DOHH2 (cell line): ENCODE data around the gene DNAH10.

ENCODE experiments used
- H3F3A ChIP-seq: fragments of 200-600 bp; sonication (generic), shearing (Covaris generic); 2 replicates; pipeline ENCODE4 v1.6.0; 2016; ENCODE audit warnings: antibody characterized with exemption, mild to moderate bottlenecking; ENCODE audit not compliant: control insufficient read depth, insufficient read depth
- H3K27ac ChIP-seq: fragments of 200-600 bp; sonication (generic); 2 replicates; pipeline ENCODE4 v1.5.1; 2014; ENCODE audit warnings: low read depth, mild to moderate bottlenecking, low read length, moderate library complexity
- H3K27me3 ChIP-seq: fragments of 200-600 bp; sonication (generic); 2 replicates; pipeline ENCODE4 v1.6.1; 2014; ENCODE audit warnings: mild to moderate bottlenecking, low read length, mixed read lengths; ENCODE audit not compliant: control insufficient read depth
- H3K36me3 ChIP-seq: fragments of 200-600 bp; sonication (generic); 2 replicates; pipeline ENCODE4 v1.6.1; 2014; ENCODE audit warnings: mild to moderate bottlenecking, low read length, moderate library complexity, mixed read lengths; ENCODE audit not compliant: control insufficient read depth
- H3K4me1 ChIP-seq: fragments of 200-600 bp; sonication (generic); 2 replicates; pipeline ENCODE4 v1.6.1; 2014; ENCODE audit warnings: mild to moderate bottlenecking, low read length, mixed read lengths; ENCODE audit not compliant: control insufficient read depth
- H3K4me2 ChIP-seq: fragments of 200-600 bp; sonication (generic); 2 replicates; pipeline ENCODE4 v1.6.0; 2014; ENCODE audit warnings: mild to moderate bottlenecking, low read length, moderate library complexity
- H3K4me3 ChIP-seq: fragments of 200-600 bp; sonication (generic); 2 replicates; pipeline ENCODE4 v1.5.1; 2014; ENCODE audit warnings: mild to moderate bottlenecking, low read length, mixed read lengths
- H3K79me2 ChIP-seq: fragments of 200-600 bp; sonication (generic); 2 replicates; pipeline ENCODE4 v1.6.1; 2014; ENCODE audit warnings: mild to moderate bottlenecking, low read length, mixed read lengths; ENCODE audit not compliant: control insufficient read depth
- H3K9me2 ChIP-seq: fragments of 200-600 bp; sonication (generic); replicated peaks from 2 replicates; pipeline ENCODE4 v1.6.1; 2014; ENCODE audit warnings: mild to moderate bottlenecking, low read length, mixed read lengths; ENCODE audit not compliant: control insufficient read depth
- H3K9me3 ChIP-seq: fragments of 200-600 bp; sonication (generic); 2 replicates; pipeline ENCODE4 v1.6.1; 2014; ENCODE audit warnings: antibody characterized with exemption, low read length, mixed read lengths; ENCODE audit not compliant: control insufficient read depth, insufficient read depth
- H4K20me1 ChIP-seq: fragments of 200-600 bp; sonication (generic); 2 replicates; pipeline ENCODE4 v1.6.0; 2014; ENCODE audit warnings: low read depth, mild to moderate bottlenecking, antibody characterized with exemption, low read length, moderate library complexity; ENCODE audit not compliant: control insufficient read depth, insufficient read depth
- EZH2phosphoT487 ChIP-seq: fragments of 200-600 bp; sonication (generic); IDR thresholded peaks from 2 replicates; pipeline ENCODE4 v1.6.1; 2017; ENCODE audit warnings: borderline replicate concordance, mild to moderate bottlenecking, antibody characterized with exemption, low read length, moderate library complexity, mixed read lengths
- TF ChIP-seq, protein P1 (sequence below): fragments of 200-600 bp; sonication (generic); IDR thresholded peaks from one replicate; pipeline ENCODE4 v1.5.1; 2014; ENCODE audit warnings: antibody characterized with exemption, mild to moderate bottlenecking, low read depth, low read length; ENCODE audit not compliant: poor library complexity, severe bottlenecking

The DNAH10 gene

GRCh38 chr12:123972457-123973401 lies 210.6 kb downstream of the DNAH10 start, which contains the start of the genes CCDC92 and ZNF664:
Gene CCDC92, minus strand, starts transcription at chr12:123972831. Its CDS starts 28,526 bp downstream, at chr12:123944305.
Gene ZNF664, plus strand, starts transcription at chr12:123973215. Its CDS starts 38,930 bp downstream, at chr12:124012145.
- Histone ChIP-seq H3K79me2 (peaks cover 31% of the 10 kb centered on the region), H4K20me1 (no peaks in the 10 kb centered on the region; the same call in 1 of the 2 replicates), H3K27me3 (peaks cover 4% of the 10 kb centered on the region; the same call in 1 of the 2 replicates)

DNA sequence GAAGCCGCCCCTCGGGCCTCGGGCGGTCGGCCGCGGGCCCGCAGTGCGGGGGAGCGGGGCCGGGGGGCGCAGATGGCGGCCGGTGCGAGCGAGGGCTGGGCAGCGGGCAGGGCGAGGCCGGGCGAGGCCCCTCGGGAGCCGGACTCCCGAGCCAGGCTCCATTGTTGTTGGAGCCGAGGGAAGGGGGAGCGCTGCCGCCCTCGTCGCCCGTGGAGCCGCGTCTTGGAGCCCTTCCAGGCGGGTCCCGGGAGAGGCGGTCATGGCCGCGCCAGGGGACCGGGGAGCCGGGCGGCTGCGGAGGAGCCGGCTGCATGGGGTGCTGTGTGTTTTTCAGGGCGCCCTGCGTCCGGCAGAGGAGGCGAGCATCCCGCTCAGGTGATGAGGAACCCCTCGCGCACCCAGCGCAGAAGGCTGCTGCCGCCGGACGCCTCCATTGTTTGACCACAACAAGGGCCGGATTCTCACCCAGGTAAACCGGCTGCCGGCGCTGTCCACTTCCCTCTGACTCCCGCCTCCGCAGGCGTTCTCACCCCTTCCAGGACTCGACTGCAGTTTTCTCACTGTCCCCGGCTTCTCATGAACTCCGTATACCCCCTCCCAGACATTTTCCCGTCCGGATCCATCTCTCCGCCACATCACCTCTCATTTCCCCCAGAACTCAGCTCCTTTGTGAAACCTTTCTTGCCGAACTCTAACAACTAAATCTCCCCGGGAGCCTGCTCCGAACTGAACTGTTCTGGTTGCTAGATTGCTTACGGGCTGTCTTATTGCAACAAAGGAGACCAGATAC lies 211.6 kb downstream of the DNAH10 start:
- no peak overlapping the region for H3K27ac ChIP-seq

More at GRCh38 chr12:123972457-123973401, 210.6 kb downstream of the DNAH10 start, which contains the start of the genes CCDC92 and ZNF664:
- Histone ChIP-seq H3K9me3 (no peaks in the 10 kb centered on the region), H3K4me1 (peaks cover 18% of the 10 kb centered on the region), H3K27ac (no peak within 1 kb of the TSS), H3F3A (peaks cover 10% of the 10 kb centered on the region), H3K4me3 (peak within 1 kb of the TSS; percentile 93), H3K4me2 (peak within 1 kb of the TSS; percentile 98), H3K9me2 (no peaks in the 10 kb centered on the region), H3K36me3 (peaks cover 38% of the 10 kb centered on the region)
- no peak for TF ChIP-seq EZH2phosphoT487
- TF ChIP-seq, protein P1, sequence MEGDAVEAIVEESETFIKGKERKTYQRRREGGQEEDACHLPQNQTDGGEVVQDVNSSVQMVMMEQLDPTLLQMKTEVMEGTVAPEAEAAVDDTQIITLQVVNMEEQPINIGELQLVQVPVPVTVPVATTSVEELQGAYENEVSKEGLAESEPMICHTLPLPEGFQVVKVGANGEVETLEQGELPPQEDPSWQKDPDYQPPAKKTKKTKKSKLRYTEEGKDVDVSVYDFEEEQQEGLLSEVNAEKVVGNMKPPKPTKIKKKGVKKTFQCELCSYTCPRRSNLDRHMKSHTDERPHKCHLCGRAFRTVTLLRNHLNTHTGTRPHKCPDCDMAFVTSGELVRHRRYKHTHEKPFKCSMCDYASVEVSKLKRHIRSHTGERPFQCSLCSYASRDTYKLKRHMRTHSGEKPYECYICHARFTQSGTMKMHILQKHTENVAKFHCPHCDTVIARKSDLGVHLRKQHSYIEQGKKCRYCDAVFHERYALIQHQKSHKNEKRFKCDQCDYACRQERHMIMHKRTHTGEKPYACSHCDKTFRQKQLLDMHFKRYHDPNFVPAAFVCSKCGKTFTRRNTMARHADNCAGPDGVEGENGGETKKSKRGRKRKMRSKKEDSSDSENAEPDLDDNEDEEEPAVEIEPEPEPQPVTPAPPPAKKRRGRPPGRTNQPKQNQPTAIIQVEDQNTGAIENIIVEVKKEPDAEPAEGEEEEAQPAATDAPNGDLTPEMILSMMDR = no peak

DNA sequence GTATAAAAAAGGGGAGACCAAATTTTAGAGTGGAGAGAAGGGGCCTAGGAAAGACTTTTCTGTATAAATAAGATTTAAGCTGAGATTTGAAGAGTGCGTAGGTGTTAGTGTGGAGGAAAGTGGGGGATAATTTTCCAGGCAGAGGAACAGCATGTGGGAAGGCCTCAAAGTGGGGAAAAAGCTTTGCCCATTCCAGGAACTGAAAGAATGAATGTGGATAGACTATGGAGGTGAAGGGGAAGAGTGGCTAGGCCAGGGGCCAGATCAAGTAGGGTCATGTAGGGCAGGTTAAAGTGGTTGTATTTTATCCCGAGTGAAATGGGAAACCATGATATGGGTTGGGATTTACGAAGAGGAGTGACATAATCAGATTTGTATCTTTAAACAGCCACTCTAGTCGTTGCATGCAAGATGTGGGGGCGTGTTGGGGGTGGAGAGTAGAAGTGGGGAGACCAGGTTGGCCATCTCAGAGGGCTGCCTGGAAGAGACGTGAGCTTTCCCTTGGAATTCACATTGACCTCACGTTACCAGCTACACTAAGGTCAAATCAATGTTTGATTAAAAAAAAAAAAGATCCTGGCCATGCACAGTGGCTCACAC lies 214.2 kb downstream of the DNAH10 start:
- H3K9me3 ChIP-seq = no peaks in the 10 kb centered on the region
- no peak overlapping the region for H3K27ac ChIP-seq
- no peaks in the 10 kb centered on the region for H3K9me2 ChIP-seq
- no peak overlapping the region for H3K4me3 ChIP-seq
- no peaks in the 10 kb centered on the region; the same call in 1 of the 2 replicates for H4K20me1 ChIP-seq
- H3K36me3 ChIP-seq = peaks cover 53% of the 10 kb centered on the region
- H3K79me2 ChIP-seq = peaks cover 48% of the 10 kb centered on the region
- 0 out of 2 replicates have a peak, but pooled peaks cover 2% of the 10 kb centered on the region for H3F3A ChIP-seq
- TF ChIP-seq, protein P1 = no peak
- TF ChIP-seq EZH2phosphoT487 = no peak
- peaks cover 18% of the 10 kb centered on the region for H3K4me1 ChIP-seq
- no peaks in the 10 kb centered on the region for H3K27me3 ChIP-seq
- no peak overlapping the region for H3K4me2 ChIP-seq

More for the DNA sequence above, 211.6 kb downstream of the DNAH10 start:
- H3K9me2 ChIP-seq = no peaks in the 10 kb centered on the region
- H3K4me3 ChIP-seq = peak overlapping the region; percentile 93
- H3K36me3 ChIP-seq = peaks cover 40% of the 10 kb centered on the region
- H3K27me3 ChIP-seq = peaks cover 4% of the 10 kb centered on the region; the same call in 1 of the 2 replicates
- H3K9me3 ChIP-seq = no peaks in the 10 kb centered on the region
- H3K79me2 ChIP-seq = peaks cover 35% of the 10 kb centered on the region
- no peaks in the 10 kb centered on the region; the same call in 1 of the 2 replicates for H4K20me1 ChIP-seq
- TF ChIP-seq, protein P1 = no peak
- no peak for TF ChIP-seq EZH2phosphoT487
- H3F3A ChIP-seq = peaks cover 12% of the 10 kb centered on the region
- peaks cover 18% of the 10 kb centered on the region for H3K4me1 ChIP-seq
- H3K4me2 ChIP-seq = peak overlapping the region; percentile 98
